Calu3 (cell line): ENCODE measurements around the gene BMP7. TPM values are rescaled to one million over a fixed set of nuclear protein-coding genes. Genes with fewer than 3 reads are reported as not detected.
"Not testable (repeated sequence)": the region's sequence is repeated elsewhere in the genome, so short reads cannot be mapped to it uniquely, and the experiment has no call there.

Source experiments
- BruUV-seq: library from RNA; stranded (reverse); fragments of 400-500 nt; replicated peaks from 2 replicates; lab custom pipeline; 2021; lab: Mats Ljungman, UMichigan
- CTCF ChIA-PET: fragments of 300-600 bp; sonication (Branson Sonifier 250); formaldehyde crosslinking; loops from one replicate; lab custom pipeline; 2022; ENCODE audit warnings: antibody characterized with exemption; lab: Charles Lee
- DNase-seq: peaks from one replicate; pipeline ENCODE4 v3.0.0; 2022
- H3K27ac Mint-ChIP-seq: one replicate; pipeline ENCODE4 v1.8.0; 2022; ENCODE audit warnings: mixed read lengths; ENCODE audit not compliant: unreplicated experiment
- H3K27me3 Mint-ChIP-seq: one replicate; pipeline ENCODE4 v1.8.0; 2022; ENCODE audit warnings: mixed read lengths; ENCODE audit not compliant: unreplicated experiment
- H3K36me3 Mint-ChIP-seq: one replicate; pipeline ENCODE4 v1.8.0; 2022; ENCODE audit warnings: mild to moderate bottlenecking, moderate library complexity, mixed read lengths; ENCODE audit not compliant: insufficient read depth, unreplicated experiment
- H3K4me1 Mint-ChIP-seq: one replicate; pipeline ENCODE4 v1.8.0; 2022; ENCODE audit warnings: mild to moderate bottlenecking, low read depth, mixed read lengths; ENCODE audit not compliant: unreplicated experiment
- H3K4me3 Mint-ChIP-seq: one replicate; pipeline ENCODE4 v1.8.0; 2022; ENCODE audit warnings: mild to moderate bottlenecking, low read depth, moderate library complexity, mixed read lengths; ENCODE audit not compliant: unreplicated experiment
- H3K9me3 Mint-ChIP-seq: one replicate; pipeline ENCODE4 v1.8.0; 2022; ENCODE audit warnings: low read depth, mixed read lengths; ENCODE audit not compliant: unreplicated experiment
- CTCF ChIP-seq: fragments of 200-600 bp; IDR thresholded peaks from one replicate; pipeline ENCODE4 v1.8.0; 2022; ENCODE audit warnings: antibody characterized with exemption; ENCODE audit not compliant: unreplicated experiment
- intact Hi-C: fragments of 100-400 bp; cut with micrococcal nuclease; formaldehyde crosslinking; loops from one replicate; pipeline ENCODE4 v1.10.0; 2022; ENCODE audit not compliant: unreplicated experiment
- total RNA-seq: library from RNA; stranded (reverse); gene quantifications from 2 replicates; pipeline ENCODE4 v1.2.3, GENCODE V29; 2022

The BMP7 gene
- total RNA-seq, 1 experiment from 2014 or later: not detected

- CTCF ChIA-PET: no interaction called here
- no peaks in the 10 kb centered on the region for H3K4me1 Mint-ChIP-seq
These were observed 25.0 kb downstream of the BMP7 start for GRCh38 chr20:57241363-57241991.

GRCh38 chr20:57240581-57241362 is 25.7 kb downstream of the BMP7 start:
- Mint-ChIP-seq H3K27ac (no peak overlapping the region), H3K4me3 (no peak overlapping the region), H3K4me1 (no peaks in the 10 kb centered on the region), H3K27me3 (peaks cover 62% of the 10 kb centered on the region), H3K36me3 (no peaks in the 10 kb centered on the region), H3K9me3 (peaks cover 5% of the 10 kb centered on the region)
- TF ChIP-seq CTCF: no peak
- no peak for DNase-seq
- CTCF ChIA-PET: no interaction called here
- intact Hi-C loops: no loop called here
- no TSS peak for BruUV-seq

More at GRCh38 chr20:57241363-57241991, 25.0 kb downstream of the BMP7 start:
- no peak for TF ChIP-seq CTCF
- Mint-ChIP-seq H3K36me3 (no peaks in the 10 kb centered on the region), H3K9me3 (peaks cover 5% of the 10 kb centered on the region), H3K27me3 (peaks cover 55% of the 10 kb centered on the region), H3K4me3 (no peak overlapping the region), H3K27ac (no peak overlapping the region)
- intact Hi-C loops: no loop called here
- no TSS peak for BruUV-seq
- no peak for DNase-seq

GRCh38 chr20:57239725-57240124 is 26.7 kb downstream of the BMP7 start:
- H3K27me3 Mint-ChIP-seq: peaks cover 73% of the 10 kb centered on the region
- BruUV-seq, CTCF ChIA-PET, DNase-seq, H3K9me3 Mint-ChIP-seq, H3K36me3 Mint-ChIP-seq, H3K27ac Mint-ChIP-seq, H3K4me3 Mint-ChIP-seq, H3K4me1 Mint-ChIP-seq, intact Hi-C loops: not testable (repeated sequence)

- CTCF ChIA-PET: interaction anchor here (0.7 kb wide), 1 partner anchor 20 kb away, joined by 3 read pairs; no protein-coding TSS in a partner anchor
- H3K27ac Mint-ChIP-seq, intact Hi-C loops, H3K36me3 Mint-ChIP-seq, BruUV-seq, H3K4me1 Mint-ChIP-seq, H3K4me3 Mint-ChIP-seq, H3K9me3 Mint-ChIP-seq, DNase-seq: not testable (repeated sequence)
- peaks cover 77% of the 10 kb centered on the region for H3K27me3 Mint-ChIP-seq
These were observed 27.1 kb downstream of the BMP7 start for GRCh38 chr20:57239324-57239723.

- Mint-ChIP-seq H3K4me1 (no peaks in the 10 kb centered on the region), H3K36me3 (no peaks in the 10 kb centered on the region), H3K9me3 (peaks cover 5% of the 10 kb centered on the region), H3K4me3 (no peak overlapping the region), H3K27me3 (peaks cover 89% of the 10 kb centered on the region), H3K27ac (no peak overlapping the region)
- CTCF ChIA-PET: no interaction called here
- DNase-seq: no peak
- intact Hi-C loops: no loop called here
- no TSS peak for BruUV-seq
- no peak for TF ChIP-seq CTCF
These were observed 28.4 kb downstream of the BMP7 start for GRCh38 chr20:57238089-57238488.
